Stimulated activated naive CD4-positive, alpha-beta T cell (primary cell): ENCODE results near the gene TMEM92.
"Not testable (repeated sequence)": the region's sequence is repeated elsewhere in the genome, so short reads cannot be mapped to it uniquely, and the experiment has no call there.

Experiments
- DNase-seq, 6 experiments: peaks; one replicate each; lab custom pipeline; 2025; lab: John Stamatoyannopoulos, UW

Gene TMEM92

DNA sequence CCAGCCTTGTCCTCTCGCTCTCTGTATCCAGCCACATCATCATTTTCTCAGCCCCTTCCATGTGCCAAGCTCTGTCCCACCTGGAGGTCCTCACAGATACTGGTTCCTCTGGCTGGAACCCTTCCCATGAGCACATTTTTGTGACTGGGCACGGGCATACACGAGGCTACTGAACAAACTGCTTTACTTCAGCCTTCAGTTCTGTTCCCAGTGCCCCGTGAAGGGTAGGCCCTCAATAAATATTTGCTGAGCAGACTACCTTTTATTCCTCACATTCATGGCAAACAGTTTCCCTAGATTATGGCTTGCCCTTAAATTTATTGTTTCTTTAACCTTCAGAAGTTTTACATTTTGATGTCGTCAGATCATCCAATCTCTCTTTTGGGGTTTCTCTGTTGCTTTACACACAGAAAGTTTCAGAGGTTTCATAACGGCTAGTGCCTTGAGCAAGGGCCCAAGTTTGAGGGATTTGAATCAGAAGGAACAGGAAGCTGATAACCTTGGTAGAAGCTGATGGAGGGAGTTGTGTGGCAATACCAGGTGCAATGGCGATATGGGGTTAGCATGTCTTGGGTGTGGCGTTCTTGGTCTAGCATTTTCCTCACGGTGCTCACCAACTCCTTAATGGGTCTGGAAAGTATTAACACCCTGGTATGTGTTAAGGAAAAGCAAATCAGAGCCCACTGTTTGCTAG is 27.8 kb downstream of the TMEM92 start:
- no peak for DNase-seq

DNA sequence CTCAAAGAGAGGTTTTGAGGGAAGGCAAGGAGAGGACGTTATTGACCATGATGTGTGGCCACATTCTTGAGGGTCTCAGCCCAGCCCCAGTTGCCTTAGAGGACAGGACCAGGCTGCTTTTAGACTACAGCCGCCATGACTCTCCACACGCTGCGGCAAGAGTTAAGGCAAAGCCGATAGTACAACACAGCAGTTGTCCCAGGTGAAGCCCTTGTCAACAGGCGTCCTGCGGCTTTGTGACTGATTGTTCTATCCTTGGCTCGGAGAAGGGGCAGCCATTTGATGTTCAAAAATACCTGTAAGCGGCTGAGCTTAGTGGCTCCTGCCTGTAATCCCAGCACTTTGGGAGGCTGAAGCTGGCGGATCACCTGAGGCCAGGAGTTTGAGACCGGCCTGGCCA is 28.8 kb downstream of the TMEM92 start:
- no peak for DNase-seq

DNA sequence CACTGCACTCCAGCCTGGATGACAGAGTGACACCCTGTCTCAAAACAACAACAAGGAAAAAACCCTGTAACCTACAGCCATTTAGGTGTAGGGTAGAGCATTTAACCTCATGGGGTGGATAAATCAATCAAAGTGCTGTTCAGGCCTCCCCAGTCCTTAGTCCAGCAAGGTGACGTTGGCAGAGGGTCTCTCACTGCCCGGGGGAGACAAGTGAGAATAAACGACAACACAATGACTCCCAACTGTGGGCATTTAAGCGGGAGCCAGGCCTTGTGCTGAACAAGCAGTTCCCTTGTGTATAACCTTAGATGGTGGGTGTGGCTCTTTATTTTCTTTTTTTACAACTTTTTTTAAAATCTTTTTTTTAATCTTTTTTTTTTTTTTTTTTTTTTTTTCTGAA is 29.3 kb downstream of the TMEM92 start:
- DNase-seq = no peak

DNA sequence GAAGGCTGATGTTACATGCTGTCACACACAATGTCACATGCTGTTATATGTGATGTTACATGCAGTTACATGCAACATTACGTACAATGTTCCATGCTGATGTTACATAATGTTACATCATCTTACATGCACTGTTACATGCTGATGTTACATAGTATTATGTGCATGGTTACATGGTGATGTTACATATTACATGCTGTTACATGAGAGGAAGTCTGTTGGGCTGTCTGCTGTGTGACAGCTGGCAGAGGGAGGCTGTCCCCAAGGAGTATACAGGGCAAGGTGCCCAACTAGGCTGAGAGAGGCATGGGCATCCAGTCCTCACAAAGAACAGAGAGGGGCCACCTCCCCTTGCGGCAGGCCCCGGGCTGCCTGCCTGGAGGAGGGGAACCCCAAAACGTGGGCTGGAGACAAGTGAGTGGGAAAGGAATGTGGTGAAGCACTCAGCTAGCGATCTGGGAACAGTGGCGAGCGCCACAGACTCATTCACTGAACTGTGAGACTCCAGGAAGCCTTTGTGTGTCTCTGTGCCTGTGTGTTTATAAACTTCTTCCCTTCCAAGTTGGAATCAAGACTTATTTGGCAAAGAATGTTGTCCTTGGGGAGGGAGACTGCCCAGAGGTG is 30.6 kb downstream of the TMEM92 start:
- DNase-seq = no peak

DNA sequence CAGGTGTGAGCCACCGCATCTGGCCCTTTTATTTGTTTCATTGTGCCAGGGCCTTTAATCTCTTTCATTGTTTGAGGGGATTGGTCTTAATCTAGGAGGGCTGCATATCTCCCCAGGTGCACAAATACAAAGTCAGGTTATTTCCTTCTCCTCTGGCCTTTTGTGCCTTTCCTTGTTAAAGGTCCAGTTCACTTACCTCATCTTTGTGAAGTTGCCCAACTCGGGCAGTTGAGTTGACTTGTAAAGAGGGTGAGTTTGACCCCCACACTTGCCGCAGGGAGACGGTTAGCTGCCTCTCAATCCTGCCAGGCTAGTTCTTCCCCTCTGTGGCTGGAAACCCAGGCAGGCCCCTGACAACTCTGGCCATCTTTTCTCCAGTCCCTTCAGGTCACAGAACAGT is 33.4 kb downstream of the TMEM92 start:
- no peak for DNase-seq

DNA sequence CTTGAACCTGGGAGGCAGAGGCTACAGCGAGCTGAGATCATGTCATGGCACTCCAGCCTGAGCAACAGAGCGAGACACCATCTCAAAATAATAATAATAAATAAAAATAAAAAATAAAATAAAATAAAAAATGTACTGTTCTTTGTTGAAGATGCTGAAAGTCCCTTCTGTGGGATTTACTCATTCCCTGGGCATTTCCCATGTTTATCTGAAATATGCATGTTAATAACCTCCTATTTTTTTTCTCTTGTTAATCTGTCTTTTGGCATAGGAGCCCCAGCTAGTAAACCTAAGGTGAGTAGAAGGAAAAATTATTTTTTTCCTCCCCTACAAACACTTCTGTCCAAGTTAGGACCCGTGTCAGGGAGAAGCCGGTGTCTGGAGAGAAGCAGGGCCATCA is 34.4 kb downstream of the TMEM92 start:
- DNase-seq = no peak

DNA sequence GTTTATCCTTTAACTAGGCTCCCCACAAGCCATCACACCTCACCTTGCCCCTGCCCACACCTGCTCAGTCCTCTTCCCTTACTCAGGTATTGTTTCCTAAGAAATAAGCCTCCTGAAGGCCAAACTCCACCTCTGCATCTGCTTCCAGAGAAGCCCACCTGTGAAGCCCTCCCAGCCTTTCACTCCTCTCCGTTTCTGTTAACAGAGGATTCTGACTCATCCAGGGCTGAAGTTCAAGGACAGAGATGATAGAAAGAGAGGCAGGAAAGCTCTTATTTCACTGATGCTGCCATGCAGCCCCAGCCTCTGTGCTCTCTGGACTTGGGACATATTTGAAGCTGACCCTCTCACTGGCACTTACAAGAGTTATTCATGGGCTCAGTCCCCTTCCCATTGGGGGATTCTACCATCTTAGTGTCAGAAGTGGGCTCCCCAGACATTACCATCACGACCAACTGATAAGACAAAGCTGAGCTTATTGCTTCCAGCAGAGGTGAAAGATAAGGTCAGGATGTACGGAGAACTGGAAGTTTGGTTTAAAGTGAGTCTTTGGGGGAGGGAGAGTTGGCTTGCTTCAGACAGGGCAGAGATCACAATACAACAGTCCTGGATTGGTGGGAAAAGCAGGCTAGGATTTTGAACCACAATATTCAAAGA is 36.3 kb downstream of the TMEM92 start:
- no peak for DNase-seq

DNA sequence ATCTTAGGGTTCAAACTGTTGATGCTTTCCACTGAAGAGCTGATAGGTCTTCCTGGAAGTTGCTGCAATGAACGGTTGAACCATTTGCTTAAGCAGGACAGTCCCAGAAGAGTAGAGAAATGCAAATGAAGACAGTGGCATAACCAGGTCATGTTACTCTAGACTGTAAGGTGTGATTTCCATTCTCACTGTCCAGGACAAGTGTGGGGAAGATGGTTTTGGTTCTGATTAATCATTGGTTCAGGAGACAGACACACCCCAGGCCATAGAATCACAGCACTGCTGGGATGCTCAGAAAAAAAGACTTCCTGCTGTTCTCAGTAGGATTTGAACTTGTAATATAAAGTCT is 36.8 kb downstream of the TMEM92 start:
- no peak for DNase-seq

DNA sequence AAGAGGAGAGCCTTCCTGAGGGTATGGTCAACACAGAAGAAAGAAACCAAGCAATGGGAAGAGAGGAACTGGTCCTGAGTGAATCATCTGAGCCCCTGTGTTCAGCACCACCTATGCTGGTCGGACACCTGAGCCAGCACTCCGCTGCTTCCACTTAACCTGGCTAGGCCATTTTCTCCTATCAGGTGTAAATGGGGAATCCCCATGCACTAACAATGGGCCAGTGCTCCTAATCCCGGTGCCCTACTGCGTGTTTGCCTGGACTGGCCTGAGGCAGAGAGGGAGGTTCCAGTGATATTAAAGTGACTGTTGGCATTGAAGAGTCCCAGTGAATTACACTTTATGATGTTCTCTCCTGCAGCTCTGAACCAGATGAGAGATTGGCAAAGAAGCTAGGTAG is 37.2 kb downstream of the TMEM92 start:
- no peak for DNase-seq

DNA sequence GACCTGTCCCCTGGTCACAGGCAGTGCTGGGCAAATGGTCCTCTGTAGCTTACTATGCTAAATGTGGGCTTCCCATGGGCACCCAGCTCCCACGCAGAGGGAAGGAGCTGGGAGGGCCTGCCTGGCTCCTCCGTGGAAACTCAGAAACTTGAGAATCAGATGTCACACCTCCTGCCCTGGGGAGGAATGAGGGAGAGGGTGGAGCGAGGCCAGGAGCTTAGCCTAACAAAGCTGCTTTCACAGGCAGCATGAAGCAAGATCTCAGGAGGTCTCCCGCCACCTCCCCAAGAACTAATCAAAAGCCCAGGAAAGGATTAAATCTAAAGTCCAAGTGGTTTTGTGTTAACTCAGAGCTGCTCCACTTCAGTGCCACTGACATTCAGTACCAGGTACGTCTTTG is 38.0 kb downstream of the TMEM92 start:
- no peak for DNase-seq

DNA sequence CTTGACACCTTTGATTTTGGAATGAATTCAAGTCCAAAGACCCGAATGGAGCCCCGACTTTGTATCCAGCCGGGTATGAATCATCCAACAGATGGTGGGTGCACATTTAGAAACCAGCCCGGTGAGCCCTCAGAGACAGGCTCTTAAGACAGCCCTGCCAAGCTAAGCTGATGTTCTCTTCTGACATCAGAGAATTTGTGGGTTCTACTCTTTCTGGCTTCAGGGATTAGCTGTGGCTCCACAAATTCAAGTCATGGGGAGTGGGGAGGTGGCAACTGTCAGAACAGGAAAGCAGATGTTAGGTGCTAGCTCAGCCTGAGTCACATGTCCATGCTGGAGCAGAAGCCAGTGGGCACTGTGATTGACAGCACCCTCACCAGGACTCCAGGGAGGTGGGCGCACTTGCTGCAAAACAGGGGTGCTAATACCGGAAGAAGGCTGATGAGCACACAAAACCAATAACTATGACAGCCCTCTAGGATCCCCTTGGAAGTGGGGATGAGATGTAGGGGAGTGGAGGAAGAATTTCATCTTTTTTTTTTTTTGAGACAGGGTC is 40.3 kb downstream of the TMEM92 start:
- no peak for DNase-seq

DNA sequence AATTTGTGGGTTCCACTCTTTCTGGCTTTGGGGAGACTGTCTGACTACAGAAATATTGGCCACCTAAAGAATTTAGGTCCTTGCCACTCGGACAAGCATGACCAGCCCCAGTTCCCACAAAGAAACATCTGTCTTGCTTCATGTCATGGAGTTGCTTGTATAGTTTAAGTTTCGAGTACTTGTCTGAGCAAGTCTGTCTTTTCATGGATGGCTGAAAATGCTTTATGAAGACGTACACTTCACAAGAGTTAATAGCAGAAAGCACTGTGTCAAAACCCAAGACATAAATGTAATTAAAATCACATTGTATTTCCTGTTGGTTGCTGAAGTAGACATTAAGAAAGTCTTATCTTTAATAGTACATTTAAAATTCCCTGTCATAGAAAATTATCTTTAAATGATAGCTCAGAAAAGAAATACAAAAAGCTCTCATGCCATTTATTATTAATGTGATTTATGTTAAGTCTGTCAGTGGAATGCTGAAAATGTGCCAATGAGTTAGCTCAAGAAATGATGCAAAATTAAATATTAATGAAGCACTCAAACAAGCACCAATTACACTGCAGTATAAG is 41.8 kb downstream of the TMEM92 start:
- DNase-seq = no peak

DNA sequence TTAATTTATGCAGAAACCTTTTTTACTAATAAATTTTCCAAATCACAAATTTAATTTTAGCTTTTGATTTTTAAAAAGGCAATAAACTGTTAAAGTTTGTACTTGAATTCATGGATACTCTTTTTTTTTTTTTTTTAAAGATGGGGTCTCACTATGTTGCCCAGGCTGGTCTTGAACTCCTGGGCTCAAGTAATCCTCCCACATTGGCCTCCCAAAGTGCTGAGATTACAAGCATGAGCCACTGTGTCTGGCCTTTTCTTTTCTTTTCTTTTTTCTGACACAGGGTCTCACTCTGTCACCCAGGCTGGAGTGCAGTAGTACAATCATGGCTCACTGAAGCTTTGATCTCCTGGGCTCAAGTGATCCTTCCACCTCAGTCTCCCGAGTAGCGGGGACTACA is 42.4 kb downstream of the TMEM92 start:
- not testable (repeated sequence) for DNase-seq

DNA sequence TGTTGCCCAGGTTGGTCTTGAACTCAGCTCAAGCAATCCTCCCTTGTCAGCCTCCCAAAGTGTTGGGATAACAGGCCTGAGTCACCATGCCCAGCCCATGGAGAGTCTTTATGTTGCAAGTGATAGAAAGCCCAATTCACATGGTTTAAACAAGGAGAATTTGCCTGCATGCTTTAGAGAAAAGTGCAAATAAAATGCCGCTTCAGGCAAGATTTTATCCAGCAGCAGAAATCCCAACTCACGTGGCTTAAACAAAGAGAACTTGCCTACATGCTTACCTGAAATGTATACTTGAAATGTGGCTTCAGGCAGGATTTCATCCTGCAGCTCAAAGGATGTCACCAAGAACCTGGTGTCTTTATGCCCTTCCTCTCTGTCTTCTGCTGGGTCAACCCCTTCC is 42.9 kb downstream of the TMEM92 start:
- no peak for DNase-seq

DNA sequence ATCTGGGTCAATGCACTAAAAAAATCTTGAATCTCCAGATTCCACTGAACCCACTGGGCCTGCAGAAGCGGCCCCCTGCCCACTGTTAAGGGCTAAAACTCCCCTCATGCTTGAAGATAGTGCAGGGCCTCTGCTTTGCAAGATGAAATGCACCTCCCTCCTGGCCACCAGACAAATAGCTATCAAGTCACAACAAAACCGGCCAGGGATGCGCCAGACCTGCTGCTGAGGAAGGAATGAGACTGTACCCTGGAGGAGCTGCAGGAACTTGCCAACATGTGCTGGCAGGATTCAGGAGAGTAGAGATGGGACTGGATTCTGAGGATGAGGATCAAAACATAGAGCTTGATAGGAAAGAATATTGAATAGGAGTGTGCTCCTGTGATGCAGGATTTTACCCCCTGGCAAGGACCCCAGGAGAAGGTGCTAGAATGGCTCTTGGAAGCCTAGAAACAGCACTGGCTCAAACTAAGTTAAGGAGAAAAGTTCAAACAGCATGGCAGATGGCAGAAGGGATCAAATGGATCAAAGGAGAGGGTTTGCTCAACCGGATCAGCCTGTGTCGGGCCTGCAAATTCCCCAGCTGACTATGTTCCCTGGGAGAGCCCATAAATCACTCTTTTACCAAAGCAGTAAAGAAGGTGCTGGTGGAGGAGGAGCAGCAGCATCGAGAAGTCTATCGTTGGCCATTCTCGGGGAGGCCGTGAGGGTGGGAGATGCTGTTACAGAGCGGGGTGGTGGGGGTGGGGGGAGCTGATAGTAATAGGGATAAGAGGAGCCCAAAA is 44.4 kb downstream of the TMEM92 start:
- no peak for DNase-seq

DNA sequence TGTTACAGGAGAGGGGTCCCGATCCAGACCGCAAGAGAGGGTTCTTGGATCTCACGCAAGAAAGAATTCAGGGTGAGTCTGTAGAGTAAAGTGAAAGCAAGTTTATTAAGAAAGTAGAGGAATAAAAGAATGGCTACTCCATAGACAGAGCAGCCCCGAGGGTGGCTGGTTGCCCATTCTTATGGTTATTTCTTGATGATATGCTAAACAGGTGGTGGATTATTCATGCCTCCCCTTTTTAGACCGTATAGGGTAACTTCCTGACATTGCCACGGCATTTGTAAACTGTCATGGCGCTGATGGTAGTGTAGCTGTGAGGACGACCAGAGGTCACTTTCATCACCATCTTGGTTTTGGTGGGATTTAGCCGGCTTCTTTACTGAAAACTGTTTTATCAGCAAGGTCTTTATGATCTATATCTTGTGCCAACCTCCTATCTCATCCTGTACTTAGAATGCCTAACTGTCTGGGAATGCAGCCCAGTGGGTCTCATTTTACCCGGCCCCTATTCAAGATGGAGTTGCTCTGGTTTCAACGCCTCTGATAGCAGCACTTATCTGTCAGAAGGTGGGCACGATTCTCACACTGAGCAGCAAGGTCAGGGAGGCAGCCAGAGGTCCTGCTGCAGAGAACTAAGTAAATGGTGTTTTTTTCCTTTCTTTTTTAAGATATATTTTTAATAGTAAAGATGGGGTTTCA is 45.2 kb downstream of the TMEM92 start:
- no peak for DNase-seq

DNA sequence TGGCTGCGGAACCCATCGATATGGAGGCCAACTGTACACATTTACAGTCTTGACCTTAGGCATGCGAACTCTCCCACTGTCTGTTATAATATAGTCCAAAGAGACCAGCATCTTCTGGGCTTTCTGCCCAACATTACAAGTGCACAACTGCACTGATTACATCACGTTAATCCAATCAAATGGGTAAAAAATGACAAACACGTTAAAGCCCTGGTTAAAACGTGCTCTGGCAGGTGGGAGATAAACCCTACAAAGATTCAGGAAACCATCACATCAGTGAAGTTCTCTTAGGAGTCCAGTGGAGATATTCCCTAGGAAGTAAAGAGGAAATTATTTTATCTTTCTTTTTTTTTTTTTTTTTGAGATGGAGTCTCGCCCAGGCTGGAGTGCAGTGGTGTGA is 48.0 kb downstream of the TMEM92 start:
- no peak for DNase-seq

DNA sequence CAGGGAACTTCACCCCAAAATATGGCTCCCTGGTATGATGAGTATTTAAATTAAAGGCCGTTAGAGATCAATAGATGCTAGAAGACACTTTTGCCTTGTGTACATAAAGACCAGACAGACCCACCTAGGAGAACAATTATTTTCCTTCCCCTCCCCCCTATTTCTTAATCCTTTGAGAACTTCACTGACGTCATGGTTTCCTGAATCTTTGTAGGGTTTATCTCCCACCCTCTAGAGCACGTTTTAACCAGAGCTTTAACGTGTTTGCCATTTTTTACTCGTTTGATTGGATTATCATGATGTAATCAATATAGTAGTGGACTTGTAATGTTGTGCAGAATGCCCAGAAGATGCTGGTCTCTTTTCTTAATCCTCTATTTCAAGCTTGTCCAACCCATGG is 48.8 kb downstream of the TMEM92 start:
- DNase-seq = no peak

DNA sequence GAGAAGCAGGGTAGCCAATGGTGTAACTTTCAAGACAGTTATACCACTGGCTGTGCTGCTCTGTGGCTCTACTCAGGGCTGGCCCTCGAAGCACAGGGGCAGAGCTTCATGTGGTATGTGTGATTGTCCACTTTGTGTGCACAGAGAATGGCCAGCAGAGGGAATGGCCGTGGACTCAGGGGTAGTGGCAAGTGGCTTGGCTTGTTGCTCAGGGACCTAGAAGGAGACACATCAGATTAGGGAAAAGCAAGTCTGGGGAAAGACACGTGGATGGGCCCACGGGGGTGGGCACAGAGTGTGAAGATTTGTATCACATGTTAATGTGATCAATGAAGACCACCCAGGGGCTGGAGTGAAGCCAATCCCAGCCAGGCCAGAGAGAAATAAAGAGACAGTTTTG is 51.6 kb downstream of the TMEM92 start:
- DNase-seq = no peak

DNA sequence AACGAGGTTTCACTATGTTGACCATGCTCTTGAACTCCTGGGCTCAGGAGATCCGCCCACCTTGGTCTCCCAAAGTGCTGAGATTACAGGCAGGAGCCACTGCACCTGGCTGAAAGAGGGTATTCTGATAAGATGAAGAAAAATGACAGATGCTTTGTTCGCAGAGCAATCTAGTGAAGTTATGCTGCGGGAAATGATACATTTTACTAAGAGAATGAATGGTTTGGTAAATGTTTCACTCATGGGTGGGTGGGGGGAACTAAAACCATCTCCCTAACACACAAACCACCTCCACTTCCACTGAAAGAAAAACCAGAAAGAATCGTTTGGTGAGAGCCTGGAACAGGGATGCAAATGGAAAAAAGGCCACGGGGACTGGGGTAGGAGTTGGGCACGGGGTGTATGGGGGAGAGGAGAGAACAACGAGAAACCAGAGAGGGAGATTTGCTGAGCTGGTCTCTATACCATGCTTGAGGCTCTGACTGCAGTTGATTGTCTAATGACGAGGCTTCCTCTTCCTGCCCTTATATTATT is 52.6 kb downstream of the TMEM92 start:
- DNase-seq = no peak
